HG02973 (cell line): Measurements from ENCODE around the gene PXN.
A peak's percentile ranks its signal among the peaks of the same experiment; 100 is the strongest.

ENCODE experiments used
- ATAC-seq: cut with Tn5 transposase; IDR thresholded peaks from one replicate; pipeline ENCODE4 v1.9.1; 2021; ENCODE audit warnings: moderate library complexity; ENCODE audit not compliant: unreplicated experiment

The PXN gene

DNA sequence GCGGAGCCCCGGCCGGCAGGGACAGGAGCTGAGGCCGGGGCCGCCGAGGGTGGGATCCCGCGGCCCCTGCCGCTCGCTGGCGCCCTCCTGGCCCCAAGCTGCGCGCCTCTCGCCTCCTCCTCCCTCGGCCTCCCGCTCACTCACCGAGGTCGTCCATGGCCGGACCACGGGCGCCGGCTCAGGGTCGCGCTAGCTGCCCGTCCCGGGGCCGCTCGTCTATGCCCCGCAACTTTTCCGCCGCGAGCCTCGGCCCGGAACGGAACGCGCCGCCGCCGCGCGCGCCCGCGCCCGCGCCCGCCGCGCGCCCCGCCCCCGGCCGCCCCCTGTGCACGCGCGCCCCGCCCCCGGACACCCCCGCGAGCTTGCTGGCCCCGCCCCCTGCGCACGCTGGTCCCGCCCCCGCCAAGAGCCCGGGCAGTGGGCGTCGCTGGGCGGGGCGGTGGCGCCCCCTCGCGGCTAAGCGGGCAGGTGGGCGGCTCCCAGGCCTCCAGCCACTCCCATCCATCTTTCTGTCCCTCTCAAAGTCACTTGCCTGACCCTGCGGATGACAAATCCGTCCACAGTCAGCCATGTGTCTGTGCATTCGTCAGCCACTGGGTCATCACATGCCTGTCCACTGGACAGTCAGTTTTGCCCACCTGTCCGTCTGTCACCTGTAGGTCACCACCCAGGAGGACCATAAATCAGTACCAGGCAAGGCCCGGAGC, at the start of gene PXN:
Gene PXN (minus strand): TSS at position 258 of the 707 bp plus-strand sequence. CDS start 101 bp downstream, at position 157.
- ATAC-seq: peak; percentile 59

DNA sequence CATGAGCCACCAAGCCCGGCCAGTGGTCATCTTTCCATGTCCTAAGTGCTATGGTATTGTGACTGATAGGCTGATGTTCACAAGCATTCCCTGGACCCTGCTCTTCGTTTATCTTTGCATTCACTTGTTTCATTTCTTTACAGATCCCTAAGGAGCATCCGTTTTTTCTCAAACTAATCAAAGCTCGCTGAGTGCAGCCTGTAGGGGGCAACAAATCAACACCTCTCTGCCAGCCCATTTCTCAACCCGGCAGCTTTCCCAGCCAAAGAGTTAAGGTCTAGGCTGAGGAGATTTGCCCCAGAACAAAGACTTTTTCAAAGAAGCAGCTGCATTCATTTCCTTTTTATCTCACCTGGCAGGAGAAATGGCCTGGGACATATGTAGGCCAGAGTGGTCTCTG, 48.7 kb upstream of the PXN start:
- ATAC-seq: no peak

DNA sequence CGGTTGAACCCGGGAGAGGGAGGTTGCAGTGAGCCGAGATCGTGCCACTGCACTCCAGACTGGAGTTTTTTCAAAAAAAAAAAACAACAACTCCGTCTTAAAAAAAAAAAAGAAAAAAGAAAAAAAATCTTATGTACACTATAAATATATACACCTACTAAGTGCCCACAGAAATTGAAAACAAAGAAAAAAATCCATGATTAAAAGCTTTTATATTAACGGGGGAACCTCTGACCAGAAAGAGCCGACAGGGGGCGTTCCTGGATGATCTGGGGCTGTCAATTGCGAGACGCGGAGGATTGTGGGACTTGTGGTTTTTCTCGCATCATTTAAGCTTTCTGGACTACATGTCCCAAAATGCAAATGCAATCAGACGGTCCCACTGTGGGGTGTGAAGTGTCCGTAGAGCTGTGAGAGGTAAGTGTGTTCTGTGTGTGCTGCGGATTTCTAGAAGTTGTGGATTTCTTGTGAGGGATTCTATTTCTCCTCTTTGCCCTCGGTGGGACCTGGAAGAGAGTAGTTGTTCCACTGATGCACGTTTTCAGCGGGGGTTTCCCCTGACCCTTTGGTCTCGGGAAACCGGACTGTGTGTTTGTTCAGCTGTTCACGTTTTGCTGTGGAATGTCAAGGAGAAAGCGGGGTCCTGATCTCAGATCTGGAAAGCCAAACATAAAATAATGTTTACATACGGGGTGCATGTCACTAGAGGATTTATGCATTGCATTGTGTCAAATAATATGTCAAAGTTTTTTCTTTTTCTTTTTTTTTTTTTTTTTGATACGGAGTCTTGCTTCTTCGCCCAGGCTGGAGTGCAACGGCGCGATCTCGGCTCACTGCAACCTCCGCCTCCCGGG, 36.7 kb upstream of the PXN start, which contains the start of gene SIRT4:
Gene SIRT4 (plus strand): TSS at position 360 of the 854 bp plus-strand sequence. CDS start 1,241 bp downstream, outside the sequence.
- peak; percentile 91 for ATAC-seq

DNA sequence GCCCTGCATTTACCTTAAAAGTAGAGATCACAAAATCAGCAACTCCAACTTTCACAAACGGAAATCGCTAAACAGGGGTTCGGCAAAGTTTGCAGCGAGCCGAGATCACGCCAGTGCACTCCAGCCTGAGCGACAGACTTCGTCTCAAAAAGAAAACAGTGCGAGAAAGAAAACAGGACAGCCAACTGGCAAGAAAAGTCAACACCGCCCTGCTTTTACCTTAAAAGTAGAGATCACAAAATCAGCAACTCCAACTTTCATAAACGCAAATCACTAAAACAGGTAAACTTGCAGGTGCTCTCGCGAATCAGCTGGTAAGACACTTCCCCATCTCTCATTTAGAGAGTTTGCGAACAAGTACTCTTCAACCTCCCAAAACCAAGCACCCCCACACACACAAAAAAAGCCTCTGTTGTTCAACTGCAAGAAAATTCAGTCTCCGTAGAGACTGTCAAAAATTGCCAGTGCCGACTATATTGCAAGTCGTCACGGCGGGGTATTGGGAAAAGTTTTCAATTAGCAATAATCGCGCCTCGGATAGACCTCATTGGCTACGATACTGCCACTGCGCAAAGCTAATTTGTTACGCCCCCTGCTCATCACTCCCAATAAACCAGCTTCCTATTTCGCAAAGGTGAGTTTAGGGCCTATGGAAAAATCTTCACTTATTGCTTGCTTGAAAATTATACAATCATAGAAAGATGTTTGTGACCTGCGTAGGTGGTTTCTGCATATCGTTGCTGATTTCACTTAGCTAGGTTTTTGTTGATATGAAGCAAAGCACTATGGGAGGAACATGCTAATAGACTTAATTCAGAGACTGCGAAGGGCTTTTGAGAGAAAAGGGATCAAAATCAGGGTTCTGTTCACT, 27.4 kb upstream of the PXN start, which contains the start of gene RNU4-1:
Gene RNU4-1 (minus strand): TSS at position 577 of the 871 bp plus-strand sequence.
- ATAC-seq: peak; percentile 47

DNA sequence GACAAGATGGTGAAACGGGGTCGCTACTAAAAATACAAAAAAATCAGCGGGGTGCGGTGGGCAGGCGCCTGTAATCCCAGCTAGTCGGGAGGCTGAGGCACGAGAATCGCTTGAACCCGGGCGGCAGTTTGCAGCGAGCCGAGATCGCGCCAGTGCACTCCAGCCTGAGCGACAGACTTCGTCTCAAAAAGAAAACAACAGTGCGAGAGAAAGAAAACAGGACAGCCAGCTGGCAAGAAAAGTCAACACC, 26.8 kb upstream of the PXN start:
- no peak for ATAC-seq

- no peak for ATAC-seq
Measured at GRCh38 chr12:120290609-120291305, 25.2 kb upstream of the PXN start.

DNA sequence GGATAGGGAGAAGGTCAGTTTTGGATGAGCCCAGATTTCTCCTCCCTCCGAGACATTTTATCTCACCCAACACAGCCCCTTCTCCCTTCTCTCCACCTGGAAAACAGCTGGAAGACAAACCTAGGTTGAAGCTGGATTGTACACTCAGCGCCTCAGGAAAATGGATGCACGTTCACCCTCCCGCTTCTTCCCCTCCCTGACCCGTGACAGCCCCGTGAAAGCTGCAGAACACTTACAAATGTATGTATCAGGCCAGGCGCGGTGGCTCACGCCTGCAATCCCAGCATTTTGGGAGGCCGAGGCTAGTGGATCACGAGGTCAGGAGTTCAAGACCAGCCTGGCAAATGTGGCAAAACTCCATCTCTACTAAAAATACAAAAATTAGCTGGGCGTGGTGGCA, 22.0 kb upstream of the PXN start:
- ATAC-seq: no peak

DNA sequence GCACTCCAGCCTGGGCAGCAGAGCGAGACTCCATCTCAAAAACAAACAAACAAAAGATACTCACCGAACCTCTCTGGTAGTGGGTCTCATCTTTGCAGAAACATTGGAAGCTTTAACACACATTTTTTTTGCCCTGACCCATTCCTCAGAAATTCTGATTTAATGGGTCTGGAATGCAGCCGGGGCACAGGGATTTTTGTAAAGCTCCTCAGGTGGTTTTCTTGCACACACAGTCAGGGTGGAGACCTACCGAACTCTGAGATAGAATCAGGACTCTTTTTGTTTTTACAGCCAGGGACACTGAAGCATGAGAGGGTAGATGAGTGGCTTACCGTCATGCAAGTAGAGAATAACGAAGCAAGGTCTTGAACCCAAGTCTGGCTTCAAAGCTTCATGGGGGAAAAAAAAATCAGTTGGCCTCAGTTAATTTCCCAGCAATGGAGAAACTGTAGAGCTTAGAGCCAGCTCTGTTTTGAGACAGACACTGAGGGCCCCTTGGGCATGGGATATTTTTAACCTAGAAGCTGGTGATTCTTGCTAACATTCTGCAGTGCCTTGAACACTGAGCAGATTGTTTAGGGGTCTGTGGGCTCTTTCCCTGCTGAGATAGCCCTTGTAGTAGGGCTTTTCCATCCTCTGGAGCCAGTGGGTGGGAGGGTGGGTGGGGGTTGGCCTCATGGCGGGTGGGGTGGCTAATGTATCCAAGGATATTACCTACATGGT, 21.4 kb upstream of the PXN start:
- no peak for ATAC-seq

DNA sequence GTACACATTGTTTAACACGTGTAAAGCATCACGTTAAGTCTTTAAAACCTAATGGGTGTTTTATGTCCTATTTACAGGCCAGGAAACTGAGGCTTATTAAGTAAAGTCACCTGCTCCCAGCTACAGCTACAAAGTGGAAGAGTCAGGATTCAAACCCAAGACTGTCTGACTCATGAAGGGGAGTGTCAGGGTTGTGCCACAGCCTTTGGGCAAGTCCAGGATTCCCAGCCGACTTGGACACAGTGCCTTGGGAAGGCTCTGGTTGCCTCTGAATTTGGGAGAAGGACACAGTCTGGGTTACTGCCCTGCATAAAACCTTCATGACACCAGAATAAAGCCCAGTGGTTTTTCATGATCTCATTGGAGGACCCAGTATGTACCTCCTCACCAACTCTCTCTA, 18.9 kb upstream of the PXN start:
- no peak for ATAC-seq

- no peak for ATAC-seq
Measured at GRCh38 chr12:120283318-120283717, 17.8 kb upstream of the PXN start.

GRCh38 chr12:120278137-120279069, 12.9 kb upstream of the PXN start:
- ATAC-seq: no peak

GRCh38 chr12:120276734-120277133, 11.2 kb upstream of the PXN start:
- ATAC-seq: no peak

DNA sequence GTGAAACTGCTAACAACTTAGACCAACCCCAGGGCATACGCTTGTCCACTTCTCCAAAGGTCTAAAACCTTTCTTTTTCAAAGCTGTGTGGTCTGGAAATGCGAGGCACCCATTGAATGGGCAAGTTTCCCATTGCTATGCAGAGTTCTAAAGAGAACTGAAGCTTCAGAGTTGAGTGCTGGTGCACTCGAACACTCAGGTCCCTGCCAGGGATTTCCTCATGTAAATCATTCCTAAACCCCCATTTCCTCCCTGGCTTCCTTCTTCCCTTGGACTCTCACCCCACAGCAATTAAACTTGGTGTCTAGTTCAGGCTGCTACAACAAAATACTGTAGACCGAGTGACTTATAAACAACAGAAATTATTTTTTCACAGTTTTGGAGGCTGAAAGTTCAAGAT, 2.2 kb upstream of the PXN start:
- ATAC-seq: no peak

GRCh38 chr12:120266180-120266870, 795 bp upstream of the PXN start:
- ATAC-seq: no peak

GRCh38 chr12:120264904-120265472, 542 bp downstream of the PXN start:
- peak; percentile 18 for ATAC-seq

GRCh38 chr12:120264086-120264903, 1.2 kb downstream of the PXN start:
- ATAC-seq: no peak

DNA sequence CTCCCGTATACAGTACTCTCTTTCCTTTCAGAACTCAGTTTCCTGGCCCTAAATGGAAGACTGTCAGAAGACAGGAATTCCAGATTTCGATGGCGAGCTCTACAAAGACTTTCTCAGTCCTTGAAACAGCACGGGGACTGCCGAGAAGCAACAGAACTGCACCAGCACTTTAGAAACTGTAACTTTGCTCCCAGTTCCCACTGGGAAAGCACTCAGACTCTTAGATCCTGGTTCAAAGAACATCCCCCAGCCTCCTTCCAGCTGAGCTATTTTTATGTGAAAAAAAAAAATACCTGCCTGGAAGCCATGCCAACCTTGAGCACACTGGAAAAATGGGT, 1.8 kb downstream of the PXN start:
- no peak for ATAC-seq
